B cell (primary cell): ENCODE measurements around the gene LRCH3. TPM values are rescaled to one million over a fixed set of nuclear protein-coding genes. Genes with fewer than 3 reads are reported as not detected.

Experiments used
- ATAC-seq: fragments of 200-7000 bp; cut with Tn5 transposase; one replicate; pipeline ENCODE4 v1.10.0; 2021; ENCODE audit warnings: low read depth, mild to moderate bottlenecking, moderate number of reproducible peaks, moderate library complexity
- CTCF ChIA-PET: fragments of 350-600 bp; sonication (Branson Sonifier 250); formaldehyde crosslinking; loops from one replicate; lab custom pipeline; 2021; ENCODE audit warnings: antibody characterized with exemption, inconsistent platforms; lab: Charles Lee
- POLR2A ChIA-PET: fragments of 350-600 bp; sonication (Branson Sonifier 250); formaldehyde crosslinking; loops from one replicate; lab custom pipeline; 2021; ENCODE audit warnings: antibody characterized with exemption; lab: Charles Lee
- DNase-seq: peaks from one replicate; pipeline ENCODE4 v3.0.0; 2013
- H2AFZ ChIP-seq: 2 replicates; pipeline ENCODE4 v1.6.1; 2012; ENCODE audit warnings: mild to moderate bottlenecking, low read depth, low read length; ENCODE audit not compliant: insufficient read depth, poor library complexity, severe bottlenecking
- H3K27ac ChIP-seq, 2 donors: 1 replicate in 1 of 2; 2 replicates in 1 of 2; pipeline ENCODE4 v1.5.1; 2012 to 2013; ENCODE audit warnings: low read length in 2 of 2, mild to moderate bottlenecking in 2 of 2, moderate library complexity in 1 of 2
- H3K27me3 ChIP-seq, 4 experiments: fragments of 200-600 bp in 1 of 4; sonication (generic) in 1 of 4; replicated peaks in 1 of 4; 1 replicate in 2 of 4; 2 replicates in 2 of 4; pipeline versions ENCODE4 v1.6.1 to v1.7.0; 2013 to 2016; ENCODE audit warnings: low read length in 3 of 4, mild to moderate bottlenecking in 2 of 4, mixed read lengths in 1 of 4, moderate library complexity in 1 of 4; ENCODE audit not compliant: insufficient read depth in 4 of 4, control insufficient read depth in 3 of 4; ENCODE audit errors: control extremely low read depth in 1 of 4
- H3K36me3 ChIP-seq, 2 experiments: replicated peaks in 1 of 2; 1 replicate in 1 of 2; 2 replicates in 1 of 2; pipeline versions ENCODE4 v1.6.1 to v1.7.1; 2013; ENCODE audit warnings: low read length in 1 of 2; ENCODE audit not compliant: insufficient read depth in 2 of 2, control insufficient read depth in 1 of 2; ENCODE audit errors: control extremely low read depth in 1 of 2, extremely low read depth in 1 of 2
- H3K4me1 ChIP-seq, 2 donors: fragments of 200-600 bp in 1 of 2; sonication (generic) in 1 of 2; 1 replicate in 1 of 2; 2 replicates in 1 of 2; pipeline versions ENCODE4 v1.5.1 to v1.6.1; 2013 to 2017; ENCODE audit warnings: low read length in 2 of 2; ENCODE audit not compliant: control insufficient read depth in 2 of 2, insufficient read depth in 2 of 2
- H3K4me2 ChIP-seq: replicated peaks from 2 replicates; pipeline ENCODE3; 2012; ENCODE audit warnings: mild to moderate bottlenecking, low read depth, low read length; ENCODE audit not compliant: poor library complexity, severe bottlenecking
- H3K4me3 ChIP-seq, 5 experiments: fragments of 200-600 bp in 1 of 5; sonication (generic) in 1 of 5; 1 replicate in 3 of 5; 2 replicates in 2 of 5; pipeline versions ENCODE4 v1.5.1 to v1.7.0; 2011 to 2016; ENCODE audit warnings: low read length in 4 of 5, mild to moderate bottlenecking in 4 of 5, low read depth in 2 of 5, control low read depth in 1 of 5, moderate library complexity in 1 of 5; ENCODE audit not compliant: insufficient read depth in 1 of 5; ENCODE audit errors: control extremely low read depth in 1 of 5, extremely low read depth in 1 of 5
- H3K79me2 ChIP-seq: fragments of 200-600 bp; sonication (generic); one replicate; pipeline ENCODE4 v1.6.0; 2016; ENCODE audit warnings: low read length; ENCODE audit not compliant: control insufficient read depth, insufficient read depth
- H3K9ac ChIP-seq: fragments of 200-600 bp; sonication (generic); 2 replicates; pipeline ENCODE4 v1.6.1; 2017; ENCODE audit warnings: mild to moderate bottlenecking, low read length, moderate library complexity
- H3K9me3 ChIP-seq, 3 donors: one replicate each; pipeline versions ENCODE4 v1.6.1 to v1.7.1; 2013; ENCODE audit warnings: low read length in 2 of 3; ENCODE audit not compliant: control insufficient read depth in 2 of 3, insufficient read depth in 1 of 3; ENCODE audit errors: control extremely low read depth in 1 of 3
- H4K20me1 ChIP-seq: 2 replicates; pipeline ENCODE4 v1.6.0; 2012; ENCODE audit warnings: mild to moderate bottlenecking, low read length; ENCODE audit not compliant: insufficient read depth, control insufficient read depth, poor library complexity, severe bottlenecking
- H3K27ac Mint-ChIP-seq: one replicate; pipeline ENCODE4 v1.8.0; 2021; ENCODE audit warnings: mixed read lengths
- H3K27me3 Mint-ChIP-seq: one replicate; pipeline ENCODE4 v1.8.0; 2021; ENCODE audit warnings: mixed read lengths
- H3K4me1 Mint-ChIP-seq: one replicate; pipeline ENCODE4 v1.8.0; 2021; ENCODE audit warnings: mixed read lengths
- H3K4me3 Mint-ChIP-seq: one replicate; pipeline ENCODE4 v1.8.0; 2021; ENCODE audit warnings: mixed read lengths
- H3K9me3 Mint-ChIP-seq: one replicate; pipeline ENCODE4 v1.8.0; 2022; ENCODE audit warnings: mixed read lengths; ENCODE audit not compliant: insufficient read depth
- CTCF ChIP-seq: fragments of 200-600 bp; IDR thresholded peaks from one replicate; pipeline ENCODE4 v1.8.0; 2022; ENCODE audit warnings: antibody characterized with exemption, mild to moderate bottlenecking
- EZH2 ChIP-seq: IDR thresholded peaks from 2 replicates; pipeline ENCODE4 v1.6.1; 2012; ENCODE audit warnings: borderline replicate concordance, low read depth, mild to moderate bottlenecking, moderate library complexity, low read length; ENCODE audit not compliant: insufficient read depth, poor library complexity, severe bottlenecking
- WGBS: methylation state at CpG from one replicate; pipeline ENCODE4 v1.1.5; 2013; ENCODE audit warnings: missing lambda C conversion rate; ENCODE audit not compliant: insufficient coverage; 5-methylcytosine and 5-hydroxymethylcytosine counted together
- intact Hi-C: fragments of 100-400 bp; cut with micrococcal nuclease; formaldehyde crosslinking; loops from one replicate; pipeline ENCODE4 v1.10.0; 2022
- polyA plus RNA-seq: library from polyadenylated mRNA; depleted of rRNA; stranded (reverse); fragments of >200 nt; gene quantifications from 2 replicates; pipeline ENCODE4 v1.2.3, GENCODE V29; 2012
- total RNA-seq, 2 donors: library from RNA; stranded (reverse); fragments of 120-200 nt in 1 of 2; gene quantifications; 1 replicate in 1 of 2; 2 replicates in 1 of 2; pipeline versions ENCODE4 v1.2.3 to v1.2.4, GENCODE V29; 2013 to 2022

The LRCH3 gene
- total and polyA plus RNA-seq, 2 donors (not counting 1 experiment from before 2014, with no cell fraction given) = 30.1 to 136 TPM

- H3K27me3 Mint-ChIP-seq = no peaks in the 10 kb centered on the region
- Histone ChIP-seq H2AFZ (no peak overlapping the region), H3K79me2 (no peaks in the 10 kb centered on the region), H3K27ac (peak overlapping the region in 1 of 2 donors; percentile 32), H3K4me2 (no peak overlapping the region), H3K4me1 (no peaks in the 10 kb centered on the region), H3K36me3 (peaks cover 4 to 38% of the 10 kb centered on the region in 2 experiments), H3K4me3 (no peak overlapping the region), H3K27me3 (no peaks in the 10 kb centered on the region), H3K9ac (no peak overlapping the region), H3K9me3 (no peaks in the 10 kb centered on the region), H4K20me1 (no peaks in the 10 kb centered on the region)
- H3K4me3 Mint-ChIP-seq = no peak overlapping the region
- peak overlapping the region; percentile 56 for H3K27ac Mint-ChIP-seq
- 20% methylated on average over 1 of the region's 8 CpGs for WGBS
- no peaks in the 10 kb centered on the region for H3K9me3 Mint-ChIP-seq
- peaks cover 6% of the 10 kb centered on the region for H3K4me1 Mint-ChIP-seq
- TF ChIP-seq EZH2 (no peak), CTCF (no peak)
- ChIA-PET POLR2A (no interaction called here), CTCF (no interaction called here)
- ATAC-seq = no peak
- DNase-seq = no peak
- intact Hi-C loops = no loop called here
Measured at GRCh38 chr3:197878427-197878826, 87.4 kb downstream of the LRCH3 start.

- H3K9me3 ChIP-seq = no peaks in the 10 kb centered on the region
- no peaks in the 10 kb centered on the region for H3K27me3 Mint-ChIP-seq
- ChIA-PET CTCF (interaction anchor here (0.5 kb wide), 1 partner anchor 13 kb away, joined by 3 read pairs; no protein-coding TSS in a partner anchor), POLR2A (no interaction called here)
- peaks cover 6 to 47% of the 10 kb centered on the region in 2 experiments for H3K36me3 ChIP-seq
- H3K27me3 ChIP-seq = no peaks in the 10 kb centered on the region
- H3K4me3 Mint-ChIP-seq = no peak overlapping the region
- H4K20me1 ChIP-seq = no peaks in the 10 kb centered on the region
- H3K27ac ChIP-seq = no peak overlapping the region
- no peaks in the 10 kb centered on the region for H3K9me3 Mint-ChIP-seq
- no peak overlapping the region for H3K4me2 ChIP-seq
- H3K4me3 ChIP-seq = no peak overlapping the region
- no peak overlapping the region for H3K27ac Mint-ChIP-seq
- TF ChIP-seq EZH2 (no peak), CTCF (no peak)
- no peak overlapping the region for H2AFZ ChIP-seq
- peaks cover 6% of the 10 kb centered on the region for H3K4me1 Mint-ChIP-seq
- no peak for DNase-seq
- 98% methylated on average over 10 of the region's 17 CpGs for WGBS
- no peak for ATAC-seq
- H3K79me2 ChIP-seq = no peaks in the 10 kb centered on the region
- H3K9ac ChIP-seq = no peak overlapping the region
- H3K4me1 ChIP-seq = no peaks in the 10 kb centered on the region
- intact Hi-C loops = no loop called here
Measured at GRCh38 chr3:197880491-197881269, 89.6 kb downstream of the LRCH3 start.
